HG02943 (cell line): ENCODE data around the gene PSD4.

Source experiments
- ATAC-seq: cut with Tn5 transposase; IDR thresholded peaks from one replicate; pipeline ENCODE4 v1.9.1; 2021; ENCODE audit warnings: mild to moderate bottlenecking, low read depth, moderate library complexity; ENCODE audit not compliant: unreplicated experiment

Gene PSD4

GRCh38 chr2:113235347-113236226, 61.8 kb downstream of the PSD4 start:
- ATAC-seq = peak; percentile 66

- no peak for ATAC-seq
These were observed 62.8 kb downstream of the PSD4 start for GRCh38 chr2:113236367-113237159.

GRCh38 chr2:113237604-113238160, 63.9 kb downstream of the PSD4 start:
- ATAC-seq = no peak

- ATAC-seq = no peak
These were observed 65.4 kb downstream of the PSD4 start for GRCh38 chr2:113238871-113239839.

GRCh38 chr2:113240150-113240914, 66.6 kb downstream of the PSD4 start:
- no peak for ATAC-seq

GRCh38 chr2:113240915-113241911, 67.4 kb downstream of the PSD4 start:
- no peak for ATAC-seq

GRCh38 chr2:113242327-113242726, 68.6 kb downstream of the PSD4 start:
- ATAC-seq = no peak

GRCh38 chr2:113245276-113245711, 71.5 kb downstream of the PSD4 start:
- no peak for ATAC-seq

- no peak for ATAC-seq
These were observed 72.8 kb downstream of the PSD4 start for GRCh38 chr2:113246606-113247005.

GRCh38 chr2:113248997-113249770, 75.4 kb downstream of the PSD4 start:
- ATAC-seq = no peak

GRCh38 chr2:113251118-113251517, 77.3 kb downstream of the PSD4 start:
- no peak for ATAC-seq

GRCh38 chr2:113252047-113252590, 78.3 kb downstream of the PSD4 start:
- no peak for ATAC-seq

GRCh38 chr2:113253453-113253852, 79.7 kb downstream of the PSD4 start:
- ATAC-seq = no peak

GRCh38 chr2:113255140-113256070, 81.6 kb downstream of the PSD4 start:
- ATAC-seq = no peak

GRCh38 chr2:113257516-113258264, 83.9 kb downstream of the PSD4 start:
- ATAC-seq = no peak
